Activated CD4-positive, alpha-beta T cell treated with anti-CD3 and anti-CD28 coated beads, Interleukin-2, amount 10 ng/mL, durations not matched to agents 7 days and 5 days (primary cell): Measurements from ENCODE around the gene GTF3C1. TPM values are rescaled to one million over a fixed set of nuclear protein-coding genes. Genes with fewer than 3 reads are reported as not detected.

Experiments used
- CTCF ChIA-PET: fragments of 350-600 bp; sonication (Branson Sonifier 250); formaldehyde crosslinking; loops from one replicate; lab custom pipeline; 2021; ENCODE audit warnings: antibody characterized with exemption; lab: Charles Lee
- POLR2A ChIA-PET: fragments of 350-600 bp; sonication (Branson Sonifier 250); formaldehyde crosslinking; loops from one replicate; lab custom pipeline; 2021; ENCODE audit warnings: antibody characterized with exemption; lab: Charles Lee
- DNase-seq: peaks from one replicate; pipeline ENCODE4 v3.0.0-alpha.2; 2020
- H3K27ac Mint-ChIP-seq: one replicate; pipeline ENCODE4 v1.8.0; 2021; ENCODE audit warnings: mild to moderate bottlenecking, moderate library complexity, mixed read lengths
- H3K27me3 Mint-ChIP-seq: one replicate; pipeline ENCODE4 v1.8.0; 2021; ENCODE audit warnings: mixed read lengths
- H3K36me3 Mint-ChIP-seq: one replicate; pipeline ENCODE4 v1.8.0; 2021; ENCODE audit warnings: low read depth, mixed read lengths
- H3K4me1 Mint-ChIP-seq: one replicate; pipeline ENCODE4 v1.8.0; 2021; ENCODE audit warnings: mixed read lengths
- H3K4me3 Mint-ChIP-seq: one replicate; pipeline ENCODE4 v1.8.0; 2021; ENCODE audit warnings: mild to moderate bottlenecking, moderate library complexity, mixed read lengths
- H3K9me3 Mint-ChIP-seq: one replicate; pipeline ENCODE4 v1.8.0; 2021; ENCODE audit warnings: mixed read lengths
- total RNA-seq, 2 experiments: library from RNA; stranded (reverse); gene quantifications; one replicate each; pipeline ENCODE4 v1.2.3, GENCODE V29; 2021

The GTF3C1 gene
- total RNA-seq, 2 experiments from 2014 or later = 51.9 to 52.9 TPM

GRCh38 chr16:27410761-27411160, 139.0 kb downstream of the GTF3C1 start:
- Mint-ChIP-seq H3K27ac (no peak overlapping the region), H3K36me3 (peaks cover 89% of the 10 kb centered on the region), H3K4me3 (no peak overlapping the region), H3K27me3 (no peaks in the 10 kb centered on the region), H3K9me3 (peaks cover 17% of the 10 kb centered on the region), H3K4me1 (peaks cover 78% of the 10 kb centered on the region)
- DNase-seq = no peak
- CTCF ChIA-PET = interaction anchor here (0.6 to 1.4 kb wide), 3 partner anchors 43 to 809 kb away, joined by 3 to 4 read pairs (median 3); no protein-coding TSS in a partner anchor
- POLR2A ChIA-PET = interaction anchor here (0.7 kb wide), 1 partner anchor 17 kb away, joined by 8 read pairs; no protein-coding TSS in a partner anchor

Other genes with a start within 250 kb of the GTF3C1 start
- 100 to 1,000 TPM; 242 to 262 TPM for gene IL4R, start 235.9 kb downstream of the GTF3C1 start, total RNA-seq
- 10 to 100 TPM; 44.4 to 45.6 TPM for gene IL21R, start 147.7 kb downstream of the GTF3C1 start, total RNA-seq
- 10 to 100 TPM; 17.1 to 18.7 TPM for gene KATNIP, start 231 bp upstream of the GTF3C1 start, total RNA-seq